Neural cell (in vitro differentiated cells): Measurements from ENCODE around the gene FGF9.

Experiments
- EP300 ChIP-seq: fragments of 450-650 bp; conservative IDR thresholded peaks from 2 replicates; pipeline ENCODE4 v1.6.1; 2014; ENCODE audit warnings: antibody characterized with exemption, mild to moderate bottlenecking, moderate library complexity; ENCODE audit not compliant: poor library complexity, severe bottlenecking
- EZH2 ChIP-seq: fragments of 200-600, 300-800 bp; shearing (Covaris generic), sonication (generic); IDR thresholded peaks from 2 replicates; pipeline ENCODE4 v1.6.1; 2014; ENCODE audit warnings: antibody characterized with exemption, low read length, borderline replicate concordance, mild to moderate bottlenecking; ENCODE audit not compliant: insufficient read depth, poor library complexity, severe bottlenecking
- MXI1 ChIP-seq: fragments of 450-650 bp; conservative IDR thresholded peaks from 2 replicates; pipeline ENCODE4 v1.6.1; 2014; ENCODE audit warnings: antibody characterized with exemption, mild to moderate bottlenecking; ENCODE audit not compliant: poor library complexity, severe bottlenecking
- POLR2AphosphoS5 ChIP-seq: IDR thresholded peaks from 2 replicates; pipeline ENCODE4 v1.6.1; 2012
- SMC3 ChIP-seq: fragments of 450-650 bp; conservative IDR thresholded peaks from 2 replicates; pipeline ENCODE4 v1.6.1; 2014; ENCODE audit warnings: antibody characterized with exemption, mild to moderate bottlenecking, moderate library complexity; ENCODE audit not compliant: poor library complexity
- TAF1 ChIP-seq: IDR thresholded peaks from 2 replicates; pipeline ENCODE4 v1.6.1; 2012; ENCODE audit warnings: low read depth
- TF ChIP-seq, protein P1 (sequence below): fragments of 450-650 bp; IDR thresholded peaks from 2 replicates; pipeline ENCODE4 v1.5.1; 2014; ENCODE audit warnings: antibody characterized with exemption, mild to moderate bottlenecking, moderate library complexity; ENCODE audit not compliant: poor library complexity, severe bottlenecking
- TF ChIP-seq, protein P2 (sequence below): IDR thresholded peaks from 2 replicates; pipeline ENCODE4 v1.6.1; 2012; ENCODE audit warnings: borderline replicate concordance

DNA sequence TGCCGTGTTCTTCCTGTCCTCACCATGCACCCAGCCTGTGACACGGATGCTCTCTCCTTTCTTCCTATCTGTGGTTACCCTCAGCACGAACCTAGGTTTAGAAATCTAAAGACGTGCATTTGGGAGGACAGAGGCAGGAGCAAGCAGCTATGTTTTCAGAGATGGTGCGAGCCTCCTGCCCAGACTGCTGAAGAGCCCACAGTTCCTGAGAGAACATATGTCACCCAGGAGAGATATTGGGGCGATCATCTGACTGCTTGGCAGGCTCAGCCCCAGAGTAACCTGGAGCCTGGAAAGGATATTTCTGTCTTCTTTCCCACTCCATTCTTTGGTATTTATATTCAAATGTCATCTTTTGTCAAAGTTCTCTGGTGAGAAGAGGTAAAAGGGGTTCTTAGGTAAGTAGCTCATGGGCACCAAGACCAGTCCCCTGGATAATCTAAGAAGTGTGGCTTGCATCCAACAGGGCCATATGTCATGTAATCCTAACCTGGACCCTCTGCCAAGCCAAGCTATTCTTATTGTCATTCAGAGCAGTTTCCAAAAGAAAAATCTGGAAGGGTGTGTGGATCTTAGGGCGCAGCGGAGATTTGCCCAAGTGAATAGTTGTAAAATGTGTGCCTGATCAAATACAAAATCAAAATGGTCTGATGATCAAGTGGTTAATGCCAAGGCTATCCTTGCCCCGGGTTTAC is 59.5 kb downstream of the FGF9 start:
- TF ChIP-seq, protein P1, sequence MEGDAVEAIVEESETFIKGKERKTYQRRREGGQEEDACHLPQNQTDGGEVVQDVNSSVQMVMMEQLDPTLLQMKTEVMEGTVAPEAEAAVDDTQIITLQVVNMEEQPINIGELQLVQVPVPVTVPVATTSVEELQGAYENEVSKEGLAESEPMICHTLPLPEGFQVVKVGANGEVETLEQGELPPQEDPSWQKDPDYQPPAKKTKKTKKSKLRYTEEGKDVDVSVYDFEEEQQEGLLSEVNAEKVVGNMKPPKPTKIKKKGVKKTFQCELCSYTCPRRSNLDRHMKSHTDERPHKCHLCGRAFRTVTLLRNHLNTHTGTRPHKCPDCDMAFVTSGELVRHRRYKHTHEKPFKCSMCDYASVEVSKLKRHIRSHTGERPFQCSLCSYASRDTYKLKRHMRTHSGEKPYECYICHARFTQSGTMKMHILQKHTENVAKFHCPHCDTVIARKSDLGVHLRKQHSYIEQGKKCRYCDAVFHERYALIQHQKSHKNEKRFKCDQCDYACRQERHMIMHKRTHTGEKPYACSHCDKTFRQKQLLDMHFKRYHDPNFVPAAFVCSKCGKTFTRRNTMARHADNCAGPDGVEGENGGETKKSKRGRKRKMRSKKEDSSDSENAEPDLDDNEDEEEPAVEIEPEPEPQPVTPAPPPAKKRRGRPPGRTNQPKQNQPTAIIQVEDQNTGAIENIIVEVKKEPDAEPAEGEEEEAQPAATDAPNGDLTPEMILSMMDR = no peak
- TF ChIP-seq EZH2 (no peak), EP300 (no peak), POLR2AphosphoS5 (no peak), MXI1 (no peak), SMC3 (no peak), TAF1 (no peak)
- TF ChIP-seq, protein P2, sequence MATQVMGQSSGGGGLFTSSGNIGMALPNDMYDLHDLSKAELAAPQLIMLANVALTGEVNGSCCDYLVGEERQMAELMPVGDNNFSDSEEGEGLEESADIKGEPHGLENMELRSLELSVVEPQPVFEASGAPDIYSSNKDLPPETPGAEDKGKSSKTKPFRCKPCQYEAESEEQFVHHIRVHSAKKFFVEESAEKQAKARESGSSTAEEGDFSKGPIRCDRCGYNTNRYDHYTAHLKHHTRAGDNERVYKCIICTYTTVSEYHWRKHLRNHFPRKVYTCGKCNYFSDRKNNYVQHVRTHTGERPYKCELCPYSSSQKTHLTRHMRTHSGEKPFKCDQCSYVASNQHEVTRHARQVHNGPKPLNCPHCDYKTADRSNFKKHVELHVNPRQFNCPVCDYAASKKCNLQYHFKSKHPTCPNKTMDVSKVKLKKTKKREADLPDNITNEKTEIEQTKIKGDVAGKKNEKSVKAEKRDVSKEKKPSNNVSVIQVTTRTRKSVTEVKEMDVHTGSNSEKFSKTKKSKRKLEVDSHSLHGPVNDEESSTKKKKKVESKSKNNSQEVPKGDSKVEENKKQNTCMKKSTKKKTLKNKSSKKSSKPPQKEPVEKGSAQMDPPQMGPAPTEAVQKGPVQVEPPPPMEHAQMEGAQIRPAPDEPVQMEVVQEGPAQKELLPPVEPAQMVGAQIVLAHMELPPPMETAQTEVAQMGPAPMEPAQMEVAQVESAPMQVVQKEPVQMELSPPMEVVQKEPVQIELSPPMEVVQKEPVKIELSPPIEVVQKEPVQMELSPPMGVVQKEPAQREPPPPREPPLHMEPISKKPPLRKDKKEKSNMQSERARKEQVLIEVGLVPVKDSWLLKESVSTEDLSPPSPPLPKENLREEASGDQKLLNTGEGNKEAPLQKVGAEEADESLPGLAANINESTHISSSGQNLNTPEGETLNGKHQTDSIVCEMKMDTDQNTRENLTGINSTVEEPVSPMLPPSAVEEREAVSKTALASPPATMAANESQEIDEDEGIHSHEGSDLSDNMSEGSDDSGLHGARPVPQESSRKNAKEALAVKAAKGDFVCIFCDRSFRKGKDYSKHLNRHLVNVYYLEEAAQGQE = no peak
